Measurements from ENCODE around the gene FYB1.

The FYB1 gene

GRCh38 chr5:39137819-39138451 is 81.4 kb downstream of the FYB1 start:
- Histone ChIP-seq H3K27ac (ENCODE audit: low read length) (no peak overlapping the region), H3K9me3 (ENCODE audit: insufficient read depth, low read depth, low read length) (no peaks in the 10 kb centered on the region), H3K4me3 (ENCODE audit: low read length) (no peak overlapping the region), H3K9ac (ENCODE audit: low read depth, low read length) (no peak overlapping the region), H3K27me3 (ENCODE audit: insufficient read depth, low read length) (no peaks in the 10 kb centered on the region), H3K36me3 (ENCODE audit: insufficient read depth, low read depth, low read length) (no peaks in the 10 kb centered on the region), H3K4me1 (ENCODE audit: insufficient read depth, low read length) (no peaks in the 10 kb centered on the region)

- no peaks in the 10 kb centered on the region for H3K4me1 ChIP-seq (ENCODE audit: insufficient read depth, low read length)
- no peak overlapping the region for H3K4me3 ChIP-seq (ENCODE audit: low read length)
- no peaks in the 10 kb centered on the region for H3K9me3 ChIP-seq (ENCODE audit: insufficient read depth, low read depth, low read length)
- H3K27me3 ChIP-seq (ENCODE audit: insufficient read depth, low read length) = no peaks in the 10 kb centered on the region
- H3K9ac ChIP-seq (ENCODE audit: low read depth, low read length) = no peak overlapping the region
- H3K27ac ChIP-seq (ENCODE audit: low read length) = no peak overlapping the region
- H3K36me3 ChIP-seq (ENCODE audit: insufficient read depth, low read depth, low read length) = no peaks in the 10 kb centered on the region
These were observed 82.0 kb downstream of the FYB1 start for GRCh38 chr5:39137391-39137790.

GRCh38 chr5:39132792-39133191 is 86.6 kb downstream of the FYB1 start:
- no peaks in the 10 kb centered on the region for H3K36me3 ChIP-seq (ENCODE audit: insufficient read depth, low read depth, low read length)
- H3K27ac ChIP-seq (ENCODE audit: low read length) = no peak overlapping the region
- H3K27me3 ChIP-seq (ENCODE audit: insufficient read depth, low read length) = no peaks in the 10 kb centered on the region

GRCh38 chr5:39132128-39132447 is 87.3 kb downstream of the FYB1 start:
- H3K9me3 ChIP-seq (ENCODE audit: insufficient read depth, low read depth, low read length) = no peaks in the 10 kb centered on the region
- peaks cover 4% of the 10 kb centered on the region; the same call in 1 of the 2 replicates for H3K4me1 ChIP-seq (ENCODE audit: insufficient read depth, low read length)
- no peak overlapping the region for H3K4me3 ChIP-seq (ENCODE audit: low read length)
- no peak overlapping the region for H3K9ac ChIP-seq (ENCODE audit: low read depth, low read length)
- H3K27me3 ChIP-seq (ENCODE audit: insufficient read depth, low read length) = no peaks in the 10 kb centered on the region
- no peaks in the 10 kb centered on the region for H3K36me3 ChIP-seq (ENCODE audit: insufficient read depth, low read depth, low read length)
- H3K27ac ChIP-seq (ENCODE audit: low read length) = no peak overlapping the region

More at GRCh38 chr5:39132792-39133191, 86.6 kb downstream of the FYB1 start:
- Histone ChIP-seq H3K4me3 (ENCODE audit: low read length) (no peak overlapping the region), H3K9ac (ENCODE audit: low read depth, low read length) (no peak overlapping the region), H3K9me3 (ENCODE audit: insufficient read depth, low read depth, low read length) (no peaks in the 10 kb centered on the region), H3K4me1 (ENCODE audit: insufficient read depth, low read length) (peaks cover 4% of the 10 kb centered on the region; the same call in 1 of the 2 replicates)

GRCh38 chr5:39131210-39132127 is 87.9 kb downstream of the FYB1 start:
- no peaks in the 10 kb centered on the region for H3K36me3 ChIP-seq (ENCODE audit: insufficient read depth, low read depth, low read length)
- no peak overlapping the region for H3K4me3 ChIP-seq (ENCODE audit: low read length)
- no peaks in the 10 kb centered on the region for H3K9me3 ChIP-seq (ENCODE audit: insufficient read depth, low read depth, low read length)
- H3K27me3 ChIP-seq (ENCODE audit: insufficient read depth, low read length) = no peaks in the 10 kb centered on the region
- H3K4me1 ChIP-seq (ENCODE audit: insufficient read depth, low read length) = peaks cover 4% of the 10 kb centered on the region; the same call in 1 of the 2 replicates
- H3K27ac ChIP-seq (ENCODE audit: low read length) = no peak overlapping the region
- H3K9ac ChIP-seq (ENCODE audit: low read depth, low read length) = no peak overlapping the region

- H3K9ac ChIP-seq (ENCODE audit: low read depth, low read length) = no peak overlapping the region
- H3K27ac ChIP-seq (ENCODE audit: low read length) = no peak overlapping the region
- H3K36me3 ChIP-seq (ENCODE audit: insufficient read depth, low read depth, low read length) = no peaks in the 10 kb centered on the region
- peaks cover 4% of the 10 kb centered on the region; the same call in 1 of the 2 replicates for H3K4me1 ChIP-seq (ENCODE audit: insufficient read depth, low read length)
- no peak overlapping the region for H3K4me3 ChIP-seq (ENCODE audit: low read length)
- H3K27me3 ChIP-seq (ENCODE audit: insufficient read depth, low read length) = no peaks in the 10 kb centered on the region
- H3K9me3 ChIP-seq (ENCODE audit: insufficient read depth, low read depth, low read length) = no peaks in the 10 kb centered on the region
These were observed 88.6 kb downstream of the FYB1 start for GRCh38 chr5:39130716-39131115.

- no peak overlapping the region for H3K27ac ChIP-seq (ENCODE audit: low read length)
- no peak overlapping the region for H3K4me3 ChIP-seq (ENCODE audit: low read length)
- H3K9ac ChIP-seq (ENCODE audit: low read depth, low read length) = no peak overlapping the region
- no peaks in the 10 kb centered on the region for H3K4me1 ChIP-seq (ENCODE audit: insufficient read depth, low read length)
- no peaks in the 10 kb centered on the region for H3K36me3 ChIP-seq (ENCODE audit: insufficient read depth, low read depth, low read length)
- H3K9me3 ChIP-seq (ENCODE audit: insufficient read depth, low read depth, low read length) = no peaks in the 10 kb centered on the region
- H3K27me3 ChIP-seq (ENCODE audit: insufficient read depth, low read length) = no peaks in the 10 kb centered on the region
These were observed 97.4 kb downstream of the FYB1 start for GRCh38 chr5:39121922-39122321.

- no peaks in the 10 kb centered on the region for H3K4me1 ChIP-seq (ENCODE audit: insufficient read depth, low read length)
- no peaks in the 10 kb centered on the region for H3K27me3 ChIP-seq (ENCODE audit: insufficient read depth, low read length)
- no peak overlapping the region for H3K9ac ChIP-seq (ENCODE audit: low read depth, low read length)
These were observed 98.0 kb downstream of the FYB1 start for GRCh38 chr5:39121315-39121714.

GRCh38 chr5:39120052-39120420 is 99.3 kb downstream of the FYB1 start:
- no peak overlapping the region for H3K4me3 ChIP-seq (ENCODE audit: low read length)
- H3K4me1 ChIP-seq (ENCODE audit: insufficient read depth, low read length) = no peaks in the 10 kb centered on the region
- H3K9ac ChIP-seq (ENCODE audit: low read depth, low read length) = no peak overlapping the region
- H3K36me3 ChIP-seq (ENCODE audit: insufficient read depth, low read depth, low read length) = no peaks in the 10 kb centered on the region
- H3K9me3 ChIP-seq (ENCODE audit: insufficient read depth, low read depth, low read length) = no peaks in the 10 kb centered on the region
- no peak overlapping the region for H3K27ac ChIP-seq (ENCODE audit: low read length)
- no peaks in the 10 kb centered on the region for H3K27me3 ChIP-seq (ENCODE audit: insufficient read depth, low read length)

More at GRCh38 chr5:39121315-39121714, 98.0 kb downstream of the FYB1 start:
- no peak overlapping the region for H3K4me3 ChIP-seq (ENCODE audit: low read length)
- H3K27ac ChIP-seq (ENCODE audit: low read length) = no peak overlapping the region
- H3K9me3 ChIP-seq (ENCODE audit: insufficient read depth, low read depth, low read length) = no peaks in the 10 kb centered on the region
- no peaks in the 10 kb centered on the region for H3K36me3 ChIP-seq (ENCODE audit: insufficient read depth, low read depth, low read length)

- H3K4me1 ChIP-seq (ENCODE audit: insufficient read depth, low read length) = no peaks in the 10 kb centered on the region
- H3K36me3 ChIP-seq (ENCODE audit: insufficient read depth, low read depth, low read length) = no peaks in the 10 kb centered on the region
- no peak overlapping the region for H3K4me3 ChIP-seq (ENCODE audit: low read length)
- no peaks in the 10 kb centered on the region for H3K9me3 ChIP-seq (ENCODE audit: insufficient read depth, low read depth, low read length)
- no peak overlapping the region for H3K9ac ChIP-seq (ENCODE audit: low read depth, low read length)
- no peak overlapping the region for H3K27ac ChIP-seq (ENCODE audit: low read length)
- H3K27me3 ChIP-seq (ENCODE audit: insufficient read depth, low read length) = no peaks in the 10 kb centered on the region
These were observed 99.8 kb downstream of the FYB1 start for GRCh38 chr5:39119404-39120051.

GRCh38 chr5:39118638-39119037 is 100.7 kb downstream of the FYB1 start:
- H3K9ac ChIP-seq (ENCODE audit: low read depth, low read length) = no peak overlapping the region
- no peak overlapping the region for H3K27ac ChIP-seq (ENCODE audit: low read length)
- no peaks in the 10 kb centered on the region for H3K9me3 ChIP-seq (ENCODE audit: insufficient read depth, low read depth, low read length)
- H3K4me3 ChIP-seq (ENCODE audit: low read length) = no peak overlapping the region
- H3K36me3 ChIP-seq (ENCODE audit: insufficient read depth, low read depth, low read length) = no peaks in the 10 kb centered on the region
- H3K4me1 ChIP-seq (ENCODE audit: insufficient read depth, low read length) = no peaks in the 10 kb centered on the region
- H3K27me3 ChIP-seq (ENCODE audit: insufficient read depth, low read length) = no peaks in the 10 kb centered on the region
